B cell (primary cell): ENCODE data around the gene VEGFA.

Experiments
- EZH2 ChIP-seq: IDR thresholded peaks from 2 replicates; pipeline ENCODE4 v1.6.1; 2012; ENCODE audit warnings: borderline replicate concordance, low read depth, mild to moderate bottlenecking, moderate library complexity, low read length; ENCODE audit not compliant: insufficient read depth, poor library complexity, severe bottlenecking
- TF ChIP-seq, protein P1 (sequence below): fragments of 200-600 bp; IDR thresholded peaks from one replicate; pipeline ENCODE4 v1.8.0; 2022; ENCODE audit warnings: antibody characterized with exemption, mild to moderate bottlenecking

DNA sequence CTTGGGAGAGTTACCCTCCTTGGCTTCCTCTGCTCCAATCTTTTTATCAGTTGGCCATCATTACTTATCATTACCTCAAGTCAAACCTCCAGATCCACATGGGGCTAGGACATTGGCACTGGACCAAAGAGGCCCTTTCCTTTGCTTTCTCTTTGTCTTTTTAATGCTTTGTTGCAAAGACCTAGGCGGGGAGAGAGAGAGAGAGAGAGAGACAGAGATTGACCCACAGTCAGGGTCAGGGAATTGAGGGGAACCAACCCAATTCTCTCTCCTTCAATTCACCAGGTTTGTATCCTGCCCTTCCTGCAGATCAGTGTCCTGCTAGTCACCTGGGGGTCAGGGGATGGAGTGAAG is 3.5 kb upstream of the VEGFA start:
- TF ChIP-seq EZH2 = no peak
- TF ChIP-seq, protein P1, sequence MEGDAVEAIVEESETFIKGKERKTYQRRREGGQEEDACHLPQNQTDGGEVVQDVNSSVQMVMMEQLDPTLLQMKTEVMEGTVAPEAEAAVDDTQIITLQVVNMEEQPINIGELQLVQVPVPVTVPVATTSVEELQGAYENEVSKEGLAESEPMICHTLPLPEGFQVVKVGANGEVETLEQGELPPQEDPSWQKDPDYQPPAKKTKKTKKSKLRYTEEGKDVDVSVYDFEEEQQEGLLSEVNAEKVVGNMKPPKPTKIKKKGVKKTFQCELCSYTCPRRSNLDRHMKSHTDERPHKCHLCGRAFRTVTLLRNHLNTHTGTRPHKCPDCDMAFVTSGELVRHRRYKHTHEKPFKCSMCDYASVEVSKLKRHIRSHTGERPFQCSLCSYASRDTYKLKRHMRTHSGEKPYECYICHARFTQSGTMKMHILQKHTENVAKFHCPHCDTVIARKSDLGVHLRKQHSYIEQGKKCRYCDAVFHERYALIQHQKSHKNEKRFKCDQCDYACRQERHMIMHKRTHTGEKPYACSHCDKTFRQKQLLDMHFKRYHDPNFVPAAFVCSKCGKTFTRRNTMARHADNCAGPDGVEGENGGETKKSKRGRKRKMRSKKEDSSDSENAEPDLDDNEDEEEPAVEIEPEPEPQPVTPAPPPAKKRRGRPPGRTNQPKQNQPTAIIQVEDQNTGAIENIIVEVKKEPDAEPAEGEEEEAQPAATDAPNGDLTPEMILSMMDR = no peak
